A673 (cell line): ENCODE results near the gene EHD3. TPM values are rescaled to one million over a fixed set of nuclear protein-coding genes. Genes with fewer than 3 reads are reported as not detected.
A peak's percentile ranks its signal among the peaks of the same experiment; 100 is the strongest.
"Not testable (repeated sequence)": the region's sequence is repeated elsewhere in the genome, so short reads cannot be mapped to it uniquely, and the experiment has no call there.

Source experiments
- BruUV-seq: library from RNA; stranded (reverse); fragments of 400-500 nt; replicated peaks from 2 replicates; lab custom pipeline; 2021; lab: Mats Ljungman, UMichigan
- CTCF ChIA-PET: fragments of 300-600 bp; sonication (Branson Sonifier 250); formaldehyde crosslinking; loops from one replicate; lab custom pipeline; 2022; ENCODE audit warnings: antibody characterized with exemption; lab: Charles Lee
- POLR2A ChIA-PET: fragments of 300-600 bp; sonication (Branson Sonifier 250); formaldehyde crosslinking; loops from one replicate; lab custom pipeline; 2022; ENCODE audit warnings: antibody characterized with exemption; ENCODE audit not compliant: low non-redundant PET; lab: Charles Lee
- DNase-seq: peaks from one replicate; pipeline ENCODE4 v3.0.0-alpha.2; 2015; ENCODE audit warnings: low spot score
- H3K27ac ChIP-seq: fragments of 200-600 bp; sonication (generic); 2 replicates; pipeline ENCODE4 v1.5.1; 2016; ENCODE audit warnings: mixed run types, low read depth, mild to moderate bottlenecking, mixed read lengths, antibody characterized with exemption, low read length; ENCODE audit not compliant: poor library complexity, severe bottlenecking
- H3K27me3 ChIP-seq: fragments of 200-600 bp; sonication (generic); replicated peaks from 2 replicates; pipeline ENCODE4 v1.6.1; 2017; ENCODE audit warnings: mixed run types, low read depth, mild to moderate bottlenecking, mixed read lengths, antibody characterized with exemption, low read length; ENCODE audit not compliant: insufficient read depth, poor library complexity
- H3K36me3 ChIP-seq: fragments of 200-600 bp; sonication (generic); 2 replicates; pipeline ENCODE4 v1.6.1; 2016; ENCODE audit warnings: mixed run types, mild to moderate bottlenecking, mixed read lengths, antibody characterized with exemption, low read length; ENCODE audit not compliant: insufficient read depth, poor library complexity, severe bottlenecking
- H3K4me1 ChIP-seq: fragments of 200-600 bp; sonication (generic); 2 replicates; pipeline ENCODE4 v1.6.1; 2017; ENCODE audit warnings: mixed run types, mild to moderate bottlenecking, mixed read lengths, antibody characterized with exemption, low read length; ENCODE audit not compliant: insufficient read depth, poor library complexity, severe bottlenecking
- H3K4me3 ChIP-seq: fragments of 200-600 bp; sonication (generic); 2 replicates; pipeline ENCODE4 v1.5.1; 2016; ENCODE audit warnings: low read depth, mixed run types, mild to moderate bottlenecking, mixed read lengths, low read length; ENCODE audit not compliant: poor library complexity, severe bottlenecking
- H3K9me3 ChIP-seq: fragments of 200-600 bp; sonication (generic); 2 replicates; pipeline ENCODE4 v1.6.1; 2016; ENCODE audit warnings: mixed run types, low read depth, mild to moderate bottlenecking, mixed read lengths, antibody characterized with exemption, low read length; ENCODE audit not compliant: poor library complexity, severe bottlenecking
- CTCF ChIP-seq: fragments of 300-800, 200-600 bp; sonication (generic); conservative IDR thresholded peaks from 2 replicates; pipeline ENCODE4 v1.5.1; 2017; ENCODE audit warnings: low read depth, mild to moderate bottlenecking, antibody characterized with exemption, low read length, moderate library complexity, mixed read lengths
- EZH2 ChIP-seq: fragments of 200-600 bp; sonication (generic); IDR thresholded peaks from 2 replicates; pipeline ENCODE4 v1.6.1; 2017; ENCODE audit warnings: borderline replicate concordance, low read depth, mild to moderate bottlenecking, mixed read lengths, antibody characterized with exemption, low read length; ENCODE audit not compliant: poor library complexity, severe bottlenecking
- intact Hi-C: fragments of 100-400 bp; cut with micrococcal nuclease; formaldehyde crosslinking; loops from one replicate; pipeline ENCODE4 v1.10.0; 2022; ENCODE audit not compliant: unreplicated experiment
- total RNA-seq: library from RNA; stranded (reverse); gene quantifications from 2 replicates; pipeline ENCODE4 v1.2.3, GENCODE V29; 2021

EHD3 gene
- total RNA-seq, 1 experiment from 2014 or later: 4.4 TPM

- no peak for TF ChIP-seq EZH2
- no peak for TF ChIP-seq CTCF
- ChIA-PET POLR2A (no interaction called here), CTCF (no interaction called here)
- H3K4me3 ChIP-seq: no peak overlapping the region
- no peak overlapping the region for H3K27ac ChIP-seq
- intact Hi-C loops: no loop called here
- no peaks in the 10 kb centered on the region for H3K36me3 ChIP-seq
- H3K9me3 ChIP-seq: no peaks in the 10 kb centered on the region
- DNase-seq: peak; percentile 59
- BruUV-seq: no TSS peak
- peaks cover 13% of the 10 kb centered on the region for H3K4me1 ChIP-seq
- H3K27me3 ChIP-seq: no peaks in the 10 kb centered on the region
Measured at GRCh38 chr2:31275976-31276375, 42.0 kb downstream of the EHD3 start.

- H3K27ac ChIP-seq: no peak overlapping the region
- no peaks in the 10 kb centered on the region for H3K36me3 ChIP-seq
- ChIA-PET POLR2A (no interaction called here), CTCF (no interaction called here)
- no peak for DNase-seq
- no peak for TF ChIP-seq CTCF
- no peak for TF ChIP-seq EZH2
- H3K4me3 ChIP-seq: no peak overlapping the region
- BruUV-seq: no TSS peak
- H3K9me3 ChIP-seq: no peaks in the 10 kb centered on the region
- intact Hi-C loops: no loop called here
- no peaks in the 10 kb centered on the region for H3K27me3 ChIP-seq
- peaks cover 13% of the 10 kb centered on the region for H3K4me1 ChIP-seq
Measured at GRCh38 chr2:31277621-31278020, 43.7 kb downstream of the EHD3 start.

- ChIA-PET CTCF (no interaction called here), POLR2A (no interaction called here)
- intact Hi-C loops: no loop called here
- Histone ChIP-seq H3K4me1 (peaks cover 23% of the 10 kb centered on the region), H3K4me3 (no peak overlapping the region), H3K9me3 (no peaks in the 10 kb centered on the region), H3K27me3 (no peaks in the 10 kb centered on the region), H3K27ac (no peak overlapping the region), H3K36me3 (no peaks in the 10 kb centered on the region)
- DNase-seq: no peak
- BruUV-seq: no TSS peak
- TF ChIP-seq EZH2 (no peak), CTCF (no peak)
Measured at GRCh38 chr2:31282634-31283033, 48.7 kb downstream of the EHD3 start.

- BruUV-seq, CTCF ChIA-PET, H3K36me3 ChIP-seq, H3K4me3 ChIP-seq, DNase-seq, H3K27ac ChIP-seq, H3K27me3 ChIP-seq, H3K9me3 ChIP-seq, intact Hi-C loops, POLR2A ChIA-PET: not testable (repeated sequence)
- peaks cover 30% of the 10 kb centered on the region for H3K4me1 ChIP-seq
Measured at GRCh38 chr2:31283193-31283919, 49.4 kb downstream of the EHD3 start.
